ENCODE measurements around the gene RPUSD1.
"Not testable (repeated sequence)": the region's sequence is repeated elsewhere in the genome, so short reads cannot be mapped to it uniquely, and the experiment has no call there.

Gene RPUSD1

DNA sequence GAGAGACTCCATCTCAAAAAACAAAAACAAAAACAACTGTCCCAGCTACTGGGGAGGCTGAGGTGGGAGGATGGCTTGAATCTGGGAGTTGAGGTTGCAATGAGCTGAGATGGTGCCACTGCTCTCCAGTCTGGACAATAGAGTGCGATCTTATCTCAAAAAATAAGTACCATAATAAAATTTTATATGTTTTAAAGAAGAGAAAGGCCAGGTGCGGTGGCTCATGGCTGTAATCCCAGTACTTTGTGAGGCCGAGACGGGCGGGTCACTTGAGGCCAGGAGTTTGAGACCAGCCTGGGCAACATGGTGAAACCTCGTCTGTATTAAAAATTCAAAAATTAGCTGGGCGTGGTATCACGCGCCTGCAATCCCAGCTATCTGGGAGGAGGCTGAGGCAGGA lies 11.4 kb downstream of the RPUSD1 start:
- no peaks in the 10 kb centered on the region for H3K4me1 ChIP-seq (ENCODE audit: control insufficient read depth, low read depth, low read length)
- no peak overlapping the region for H3K4me3 ChIP-seq (ENCODE audit: low read length)
- no peak overlapping the region for H3K9ac ChIP-seq (ENCODE audit: low read length)
- H3K27ac ChIP-seq (ENCODE audit: low read length), result no peak overlapping the region
- no peaks in the 10 kb centered on the region for H3K36me3 ChIP-seq (ENCODE audit: control insufficient read depth, low read depth, low read length)
- H3K9me3 ChIP-seq (ENCODE audit: control insufficient read depth, low read depth, low read length), result no peaks in the 10 kb centered on the region
- H3K27me3 ChIP-seq (ENCODE audit: control insufficient read depth, insufficient read depth, low read length), result no peaks in the 10 kb centered on the region

DNA sequence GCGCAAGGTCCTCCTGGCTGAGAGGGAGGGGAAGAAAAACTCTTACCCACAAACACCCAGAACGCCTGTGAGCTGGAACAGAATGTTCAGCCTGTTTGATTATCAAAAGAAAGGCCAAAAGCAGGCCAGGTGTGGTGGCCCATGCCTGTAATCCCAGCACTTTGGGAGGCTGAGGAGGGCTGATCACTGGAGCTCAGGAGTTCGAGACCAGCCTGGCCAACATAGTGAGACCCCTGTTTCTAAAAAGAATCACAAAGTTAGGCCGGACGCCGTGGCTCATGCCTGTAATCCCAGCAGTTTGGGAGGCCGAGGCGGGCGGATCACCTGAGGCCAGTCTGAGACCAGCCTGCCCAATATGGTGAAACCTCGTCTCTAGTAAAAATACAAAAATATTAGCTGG lies 11.9 kb downstream of the RPUSD1 start:
- H3K9me3 ChIP-seq (ENCODE audit: control insufficient read depth, low read depth, low read length); H3K9ac ChIP-seq (ENCODE audit: low read length); H3K4me1 ChIP-seq (ENCODE audit: control insufficient read depth, low read depth, low read length); H3K27me3 ChIP-seq (ENCODE audit: control insufficient read depth, insufficient read depth, low read length); H3K4me3 ChIP-seq (ENCODE audit: low read length); H3K27ac ChIP-seq (ENCODE audit: low read length); H3K36me3 ChIP-seq (ENCODE audit: control insufficient read depth, low read depth, low read length): not testable (repeated sequence)

- no peaks in the 10 kb centered on the region for H3K27me3 ChIP-seq (ENCODE audit: control insufficient read depth, insufficient read depth, low read length)
- no peak overlapping the region for H3K4me3 ChIP-seq (ENCODE audit: low read length)
- no peak overlapping the region for H3K9ac ChIP-seq (ENCODE audit: low read length)
- no peaks in the 10 kb centered on the region for H3K36me3 ChIP-seq (ENCODE audit: control insufficient read depth, low read depth, low read length)
- no peak overlapping the region for H3K27ac ChIP-seq (ENCODE audit: low read length)
- no peaks in the 10 kb centered on the region for H3K9me3 ChIP-seq (ENCODE audit: control insufficient read depth, low read depth, low read length)
- H3K4me1 ChIP-seq (ENCODE audit: control insufficient read depth, low read depth, low read length), result no peaks in the 10 kb centered on the region
Observed at GRCh38 chr16:775236-775796, 12.9 kb downstream of the RPUSD1 start.

GRCh38 chr16:774086-775001 lies 13.8 kb downstream of the RPUSD1 start:
- Histone ChIP-seq H3K27ac (ENCODE audit: low read length) (no peak overlapping the region), H3K4me3 (ENCODE audit: low read length) (no peak overlapping the region), H3K27me3 (ENCODE audit: control insufficient read depth, insufficient read depth, low read length) (no peaks in the 10 kb centered on the region), H3K4me1 (ENCODE audit: control insufficient read depth, low read depth, low read length) (no peaks in the 10 kb centered on the region), H3K36me3 (ENCODE audit: control insufficient read depth, low read depth, low read length) (no peaks in the 10 kb centered on the region), H3K9me3 (ENCODE audit: control insufficient read depth, low read depth, low read length) (no peaks in the 10 kb centered on the region), H3K9ac (ENCODE audit: low read length) (no peak overlapping the region)

DNA sequence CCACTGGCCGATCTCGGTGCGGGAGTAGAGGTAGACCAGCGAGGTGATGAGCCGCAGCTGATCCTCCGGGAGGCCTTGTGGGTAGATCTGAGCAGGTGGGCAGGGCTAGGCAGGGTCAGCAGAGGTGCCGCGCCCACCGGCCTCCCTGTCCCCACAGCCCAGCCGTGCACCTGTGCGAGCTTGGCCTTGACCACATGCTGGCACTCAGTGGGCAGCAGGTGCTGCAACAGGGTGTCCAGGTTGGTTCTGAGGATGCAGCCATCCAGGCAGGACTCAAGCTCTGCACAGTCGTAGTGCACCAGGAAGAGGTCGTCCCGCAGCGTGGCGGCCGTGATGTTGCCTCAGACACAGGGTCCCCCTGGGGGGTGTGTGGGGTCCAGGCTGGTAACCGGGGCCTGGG lies 15.2 kb downstream of the RPUSD1 start:
- Histone ChIP-seq H3K36me3 (ENCODE audit: control insufficient read depth, low read depth, low read length) (no peaks in the 10 kb centered on the region), H3K9me3 (ENCODE audit: control insufficient read depth, low read depth, low read length) (no peaks in the 10 kb centered on the region), H3K4me3 (ENCODE audit: low read length) (no peak overlapping the region), H3K27me3 (ENCODE audit: control insufficient read depth, insufficient read depth, low read length) (no peaks in the 10 kb centered on the region), H3K9ac (ENCODE audit: low read length) (no peak overlapping the region), H3K4me1 (ENCODE audit: control insufficient read depth, low read depth, low read length) (no peaks in the 10 kb centered on the region), H3K27ac (ENCODE audit: low read length) (no peak overlapping the region)

GRCh38 chr16:770411-770810 lies 17.8 kb downstream of the RPUSD1 start:
- H3K36me3 ChIP-seq (ENCODE audit: control insufficient read depth, low read depth, low read length), result no peaks in the 10 kb centered on the region
- no peaks in the 10 kb centered on the region for H3K9me3 ChIP-seq (ENCODE audit: control insufficient read depth, low read depth, low read length)
- no peaks in the 10 kb centered on the region for H3K27me3 ChIP-seq (ENCODE audit: control insufficient read depth, insufficient read depth, low read length)
- H3K4me1 ChIP-seq (ENCODE audit: control insufficient read depth, low read depth, low read length), result no peaks in the 10 kb centered on the region
- no peak overlapping the region for H3K9ac ChIP-seq (ENCODE audit: low read length)
- no peak overlapping the region for H3K27ac ChIP-seq (ENCODE audit: low read length)
- H3K4me3 ChIP-seq (ENCODE audit: low read length), result no peak overlapping the region

DNA sequence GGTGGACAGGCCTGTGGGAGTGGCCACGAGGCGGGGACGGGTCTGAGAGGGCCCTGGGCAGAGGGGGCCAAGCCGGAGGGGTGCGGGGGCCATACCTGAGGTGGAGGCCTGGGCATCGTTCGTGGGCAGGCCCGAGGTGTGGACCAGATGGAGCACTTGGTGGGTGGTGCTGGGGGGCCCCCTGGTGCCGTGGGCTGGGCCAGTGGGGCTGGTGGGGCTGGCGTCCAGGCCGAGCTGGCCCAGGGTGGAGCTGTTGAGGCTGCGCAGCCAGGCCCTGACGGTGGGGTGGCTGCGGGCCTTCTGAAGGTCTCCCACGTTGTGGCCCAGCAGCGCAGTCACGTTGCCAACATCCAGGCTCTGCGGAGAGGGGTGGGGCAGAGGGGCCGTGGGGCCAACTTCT lies 18.2 kb downstream of the RPUSD1 start:
- Histone ChIP-seq H3K9ac (ENCODE audit: low read length) (no peak overlapping the region), H3K27ac (ENCODE audit: low read length) (no peak overlapping the region), H3K4me3 (ENCODE audit: low read length) (no peak overlapping the region), H3K4me1 (ENCODE audit: control insufficient read depth, low read depth, low read length) (no peaks in the 10 kb centered on the region), H3K36me3 (ENCODE audit: control insufficient read depth, low read depth, low read length) (no peaks in the 10 kb centered on the region), H3K27me3 (ENCODE audit: control insufficient read depth, insufficient read depth, low read length) (no peaks in the 10 kb centered on the region), H3K9me3 (ENCODE audit: control insufficient read depth, low read depth, low read length) (no peaks in the 10 kb centered on the region)

DNA sequence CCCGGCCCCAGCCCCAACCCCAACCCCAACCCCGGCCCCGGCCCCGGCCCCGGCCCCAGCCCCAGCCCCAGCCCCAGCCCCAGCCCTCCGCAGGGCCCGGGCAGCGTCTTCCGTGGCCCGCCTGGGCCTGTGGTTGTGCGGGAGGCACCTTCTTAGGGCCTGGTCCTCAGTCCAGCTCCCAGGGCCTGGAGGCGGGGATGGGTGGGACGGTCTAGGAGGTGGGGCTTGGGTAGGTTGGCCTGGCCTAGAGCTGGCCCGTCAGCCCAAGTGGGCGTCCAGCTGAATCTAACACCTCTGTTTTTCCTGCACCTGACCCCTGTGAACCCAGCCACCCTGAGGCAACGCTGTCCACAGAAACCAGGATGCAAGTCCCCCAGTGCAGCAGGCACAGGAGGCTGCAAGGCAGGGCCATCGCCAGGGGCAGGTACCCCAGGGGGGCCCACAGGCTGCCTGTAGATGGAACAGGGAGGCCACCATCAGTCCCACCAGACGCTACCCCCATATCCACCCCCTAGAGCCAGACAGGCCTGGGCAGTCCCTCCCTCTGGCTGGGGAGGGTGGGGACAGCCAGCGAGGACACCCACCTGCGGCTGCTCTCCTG lies 18.9 kb downstream of the RPUSD1 start:
- no peaks in the 10 kb centered on the region for H3K4me1 ChIP-seq (ENCODE audit: control insufficient read depth, low read depth, low read length)
- H3K9ac ChIP-seq (ENCODE audit: low read length), result no peak overlapping the region
- H3K4me3 ChIP-seq (ENCODE audit: low read length), result no peak overlapping the region
- no peaks in the 10 kb centered on the region for H3K9me3 ChIP-seq (ENCODE audit: control insufficient read depth, low read depth, low read length)
- no peak overlapping the region for H3K27ac ChIP-seq (ENCODE audit: low read length)
- H3K36me3 ChIP-seq (ENCODE audit: control insufficient read depth, low read depth, low read length), result no peaks in the 10 kb centered on the region
- H3K27me3 ChIP-seq (ENCODE audit: control insufficient read depth, insufficient read depth, low read length), result no peaks in the 10 kb centered on the region

DNA sequence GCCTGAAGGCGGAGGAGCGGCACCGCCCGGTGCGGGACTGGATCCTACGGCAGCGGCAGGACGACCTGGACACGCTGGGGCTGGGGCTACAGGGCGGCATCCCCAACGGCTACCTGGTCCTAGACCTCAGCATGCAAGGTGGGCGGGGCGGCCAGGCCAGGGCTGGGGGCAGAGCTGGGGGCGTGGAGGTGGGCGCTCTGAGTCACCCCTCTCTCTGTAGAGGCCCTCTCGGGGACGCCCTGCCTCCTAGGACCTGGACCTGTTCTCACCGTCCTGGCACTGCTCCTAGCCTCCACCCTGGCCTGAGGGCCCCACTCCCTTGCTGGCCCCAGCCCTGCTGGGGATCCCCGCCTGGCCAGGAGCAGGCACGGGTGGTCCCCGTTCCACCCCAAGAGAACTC lies 19.8 kb downstream of the RPUSD1 start:
- Histone ChIP-seq H3K4me1 (ENCODE audit: control insufficient read depth, low read depth, low read length) (no peaks in the 10 kb centered on the region), H3K27ac (ENCODE audit: low read length) (no peak overlapping the region), H3K9ac (ENCODE audit: low read length) (no peak overlapping the region), H3K9me3 (ENCODE audit: control insufficient read depth, low read depth, low read length) (no peaks in the 10 kb centered on the region), H3K36me3 (ENCODE audit: control insufficient read depth, low read depth, low read length) (no peaks in the 10 kb centered on the region), H3K4me3 (ENCODE audit: low read length) (no peak overlapping the region), H3K27me3 (ENCODE audit: control insufficient read depth, insufficient read depth, low read length) (no peaks in the 10 kb centered on the region)

DNA sequence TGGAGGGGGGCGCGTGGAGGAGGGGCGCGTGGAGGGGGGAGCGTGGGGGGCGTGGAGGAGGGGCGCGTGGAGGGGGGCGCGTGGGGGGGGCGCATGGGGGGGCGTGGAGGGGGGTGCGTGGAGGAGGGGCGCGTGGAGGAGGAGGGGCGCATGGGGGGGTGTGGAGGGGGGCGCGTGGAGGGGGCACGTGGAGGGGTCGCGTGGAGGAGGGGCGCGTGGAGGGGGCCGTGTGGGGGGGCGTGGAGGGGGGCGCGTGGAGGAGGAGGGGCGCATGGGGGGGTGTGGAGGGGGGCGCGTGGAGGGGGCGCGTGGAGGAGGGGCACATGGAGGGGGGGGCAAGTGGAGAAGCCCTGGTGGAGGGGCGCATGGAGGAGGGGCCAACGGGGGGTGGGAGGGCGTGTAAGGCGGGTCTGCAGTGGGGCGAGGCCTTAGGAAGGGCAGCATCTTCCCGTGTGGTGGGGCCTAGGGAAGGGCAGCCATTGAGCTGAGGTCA lies 20.4 kb downstream of the RPUSD1 start:
- Histone ChIP-seq H3K4me3 (ENCODE audit: low read length) (no peak overlapping the region), H3K9me3 (ENCODE audit: control insufficient read depth, low read depth, low read length) (no peaks in the 10 kb centered on the region), H3K4me1 (ENCODE audit: control insufficient read depth, low read depth, low read length) (no peaks in the 10 kb centered on the region), H3K36me3 (ENCODE audit: control insufficient read depth, low read depth, low read length) (no peaks in the 10 kb centered on the region), H3K9ac (ENCODE audit: low read length) (no peak overlapping the region), H3K27me3 (ENCODE audit: control insufficient read depth, insufficient read depth, low read length) (no peaks in the 10 kb centered on the region), H3K27ac (ENCODE audit: low read length) (no peak overlapping the region)

DNA sequence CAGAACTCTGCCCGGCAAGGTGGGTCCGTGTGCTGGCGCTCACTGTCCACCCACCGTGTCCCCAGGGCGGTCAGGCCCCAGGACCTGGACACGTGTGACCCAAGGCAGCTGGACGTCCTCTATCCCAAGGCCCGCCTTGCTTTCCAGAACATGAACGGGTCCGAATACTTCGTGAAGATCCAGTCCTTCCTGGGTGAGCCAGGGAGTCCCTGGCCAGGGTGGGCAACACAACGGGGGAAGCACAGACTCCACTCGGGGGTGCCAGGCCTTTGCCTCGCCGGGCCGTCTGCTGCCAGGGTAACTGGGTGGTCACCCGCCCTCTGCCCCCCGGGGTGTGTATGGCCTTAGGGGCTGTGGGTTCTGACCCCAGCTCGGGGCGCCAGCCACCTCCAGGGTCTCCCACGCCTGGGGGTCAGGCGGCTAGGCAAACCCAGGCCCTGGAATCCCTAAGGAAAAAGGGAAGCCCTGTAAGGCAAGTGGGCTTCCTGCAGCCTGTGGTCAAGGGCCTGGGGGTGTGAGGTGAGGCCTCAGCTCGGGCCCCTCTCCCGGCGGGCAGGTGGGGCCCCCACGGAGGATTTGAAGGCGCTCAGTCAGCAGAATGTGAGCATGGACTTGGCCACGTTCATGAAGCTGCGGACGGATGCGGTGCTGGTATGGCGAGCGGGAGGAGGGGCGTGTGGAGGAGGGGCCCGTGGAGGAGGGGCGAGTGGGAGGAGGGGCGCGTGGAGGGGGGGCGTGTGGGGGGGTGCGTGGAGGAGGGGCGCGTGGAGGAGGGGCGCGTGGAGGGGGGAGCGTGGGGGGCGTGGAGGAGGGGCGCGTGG lies 21.2 kb downstream of the RPUSD1 start:
- Histone ChIP-seq H3K36me3 (ENCODE audit: control insufficient read depth, low read depth, low read length) (no peaks in the 10 kb centered on the region), H3K27ac (ENCODE audit: low read length) (no peak overlapping the region), H3K4me3 (ENCODE audit: low read length) (no peak overlapping the region), H3K27me3 (ENCODE audit: control insufficient read depth, insufficient read depth, low read length) (no peaks in the 10 kb centered on the region), H3K9me3 (ENCODE audit: control insufficient read depth, low read depth, low read length) (no peaks in the 10 kb centered on the region), H3K9ac (ENCODE audit: low read length) (no peak overlapping the region), H3K4me1 (ENCODE audit: control insufficient read depth, low read depth, low read length) (no peaks in the 10 kb centered on the region)

All from iPS-18a (cell line).